ENCODE measurements around the gene KCNQ5. TPM values are rescaled to one million over a fixed set of nuclear protein-coding genes. Genes with fewer than 3 reads are reported as not detected.

KCNQ5 gene
- total RNA-seq, 4 donors from 2014 or later: 0.30 to 0.57 (median 0.42) TPM; not detected in 1

GRCh38 chr6:72711731-72712130 is 89.9 kb downstream of the KCNQ5 start:
- whole genome bisulfite sequencing: 100% methylated on average over 1 of the region's 1 CpG
- no peaks in the 10 kb centered on the region for H3K36me3 ChIP-seq

GRCh38 chr6:72712910-72713309 is 91.0 kb downstream of the KCNQ5 start:
- Histone ChIP-seq H3K4me3 (no peak overlapping the region), H3K9me3 (peaks cover 5% of the 10 kb centered on the region), H3K4me1 (no peaks in the 10 kb centered on the region), H3K36me3 (no peaks in the 10 kb centered on the region), H3K27ac (no peak overlapping the region), H3K27me3 (no peaks in the 10 kb centered on the region)
- 79% methylated on average over 6 of the region's 6 CpGs for WGBS
- DNase-seq (ENCODE audit: low spot score in 2 of 2): no peak
- no peak for TF ChIP-seq CTCF (IDR thresholded peaks at IDR 0.05)
- no peak for TF ChIP-seq POLR2A (IDR thresholded peaks at IDR 0.05)
- TF ChIP-seq POLR2AphosphoS5 (IDR thresholded peaks at IDR 0.05): no peak
- TF ChIP-seq EP300 (IDR thresholded peaks at IDR 0.05): no peak

More at GRCh38 chr6:72711731-72712130, 89.9 kb downstream of the KCNQ5 start:
- no peak overlapping the region for H3K4me3 ChIP-seq
- H3K9me3 ChIP-seq: peaks cover 5% of the 10 kb centered on the region
- DNase-seq (ENCODE audit: low spot score in 2 of 2): no peak
- H3K4me1 ChIP-seq: no peaks in the 10 kb centered on the region
- H3K27me3 ChIP-seq: no peaks in the 10 kb centered on the region
- TF ChIP-seq CTCF (IDR thresholded peaks at IDR 0.05): no peak
- no peak for TF ChIP-seq EP300 (IDR thresholded peaks at IDR 0.05)
- no peak overlapping the region for H3K27ac ChIP-seq

GRCh38 chr6:72715119-72715518 is 93.3 kb downstream of the KCNQ5 start:
- no peak for TF ChIP-seq EP300 (IDR thresholded peaks at IDR 0.05)
- no peak for TF ChIP-seq POLR2A (IDR thresholded peaks at IDR 0.05)
- no peak for TF ChIP-seq POLR2AphosphoS5 (IDR thresholded peaks at IDR 0.05)
- TF ChIP-seq CTCF (IDR thresholded peaks at IDR 0.05): no peak
- no peak overlapping the region for H3K27ac ChIP-seq
- WGBS: 41% methylated on average over 5 of the region's 5 CpGs
- H3K36me3 ChIP-seq: no peaks in the 10 kb centered on the region
- no peak for DNase-seq (ENCODE audit: low spot score in 2 of 2)
- H3K27me3 ChIP-seq: no peaks in the 10 kb centered on the region
- H3K9me3 ChIP-seq: no peaks in the 10 kb centered on the region
- no peaks in the 10 kb centered on the region for H3K4me1 ChIP-seq
- H3K4me3 ChIP-seq: no peak overlapping the region

- Histone ChIP-seq H3K27me3 (no peaks in the 10 kb centered on the region), H3K27ac (no peak overlapping the region), H3K36me3 (no peaks in the 10 kb centered on the region), H3K4me1 (no peaks in the 10 kb centered on the region), H3K9me3 (no peaks in the 10 kb centered on the region), H3K4me3 (no peak overlapping the region)
- DNase-seq (ENCODE audit: low spot score in 2 of 2): no peak
- TF ChIP-seq EP300 (IDR thresholded peaks at IDR 0.05) (no peak), CTCF (IDR thresholded peaks at IDR 0.05) (no peak), POLR2A (IDR thresholded peaks at IDR 0.05) (no peak), POLR2AphosphoS5 (IDR thresholded peaks at IDR 0.05) (no peak)
Observed at GRCh38 chr6:72716916-72717315, 95.1 kb downstream of the KCNQ5 start.

GRCh38 chr6:72720464-72720863 is 98.6 kb downstream of the KCNQ5 start:
- Histone ChIP-seq H3K4me3 (no peak overlapping the region), H3K36me3 (no peaks in the 10 kb centered on the region), H3K9me3 (no peaks in the 10 kb centered on the region), H3K4me1 (no peaks in the 10 kb centered on the region), H3K27ac (no peak overlapping the region), H3K27me3 (no peaks in the 10 kb centered on the region)
- TF ChIP-seq CTCF (IDR thresholded peaks at IDR 0.05): no peak
- no peak for TF ChIP-seq POLR2A (IDR thresholded peaks at IDR 0.05)
- TF ChIP-seq POLR2AphosphoS5 (IDR thresholded peaks at IDR 0.05): no peak
- no peak for TF ChIP-seq EP300 (IDR thresholded peaks at IDR 0.05)
- 79% methylated on average over 2 of the region's 2 CpGs for WGBS
- no peak for DNase-seq (ENCODE audit: low spot score in 2 of 2)

All from suprapubic skin (tissue), 4 donors.